GM19438 (cell line): ENCODE data around the gene TSPAN4.
A peak's percentile ranks its signal among the peaks of the same experiment; 100 is the strongest.

Experiments used
- ATAC-seq: cut with Tn5 transposase; IDR thresholded peaks from one replicate; pipeline ENCODE4 v1.9.1; 2021; ENCODE audit warnings: low read depth; ENCODE audit not compliant: unreplicated experiment

Gene TSPAN4

DNA sequence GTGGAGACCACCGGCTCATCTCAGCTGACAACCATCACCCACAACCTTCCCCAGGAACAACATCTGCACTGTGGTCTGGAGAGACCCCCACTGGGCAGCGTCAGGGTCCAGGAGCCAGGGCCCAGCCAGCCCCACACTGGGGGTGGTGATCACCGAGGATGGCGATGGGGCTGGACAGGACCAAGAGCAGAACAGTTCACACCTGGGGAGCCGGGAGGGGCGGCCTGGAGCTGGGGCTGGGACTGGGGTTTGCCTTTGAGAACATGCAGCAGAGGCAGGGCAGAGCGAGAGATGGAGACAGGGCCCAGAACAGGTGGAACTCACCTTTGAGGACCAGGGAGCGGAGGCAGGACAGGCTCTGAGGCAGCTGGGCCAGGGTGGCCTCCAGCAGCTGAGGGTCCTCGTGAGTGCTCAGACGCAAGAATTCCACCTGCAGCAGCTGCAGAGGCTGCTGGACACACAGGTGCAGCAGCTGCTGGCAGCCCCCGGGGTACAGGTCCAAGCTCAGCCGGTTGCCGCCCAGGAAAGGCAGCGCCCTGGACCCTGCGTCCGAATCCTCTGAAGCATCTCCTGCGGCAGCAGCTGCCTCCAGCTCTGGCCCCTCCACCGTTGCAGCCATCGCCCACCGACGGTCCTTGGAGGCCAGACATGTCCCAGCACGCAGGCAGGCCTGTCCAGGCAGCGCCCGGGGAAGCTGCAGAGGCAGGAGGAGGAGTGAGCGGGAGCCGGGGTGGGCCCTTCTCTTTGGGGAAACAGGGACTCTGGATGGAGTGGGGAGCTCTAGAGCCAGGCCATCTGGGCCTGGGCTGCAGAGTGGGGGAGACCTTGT, 38.7 kb upstream of the TSPAN4 start:
- no peak for ATAC-seq

DNA sequence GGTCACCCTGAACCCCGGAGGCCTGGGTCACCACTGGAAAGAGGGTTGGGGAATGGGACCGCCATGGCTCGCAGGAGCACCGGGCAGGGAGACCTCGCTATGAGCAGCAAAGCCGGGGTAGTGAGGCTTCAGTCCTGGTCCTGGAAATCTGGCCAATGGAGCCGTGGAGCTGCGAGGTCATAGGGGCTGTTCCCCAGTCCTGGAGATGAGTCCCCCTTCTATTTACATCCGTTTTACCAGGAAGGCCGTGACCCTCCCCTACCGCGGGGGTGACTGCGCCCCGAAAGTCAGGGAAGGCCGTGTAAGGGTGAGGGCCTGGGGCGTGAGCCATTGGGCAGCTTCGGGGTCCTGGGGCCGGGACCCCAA, 38.1 kb upstream of the TSPAN4 start:
- ATAC-seq: no peak

- ATAC-seq: no peak
Observed at GRCh38 chr11:808427-809286, 34.0 kb upstream of the TSPAN4 start.

- peak; percentile 61 for ATAC-seq
Observed at GRCh38 chr11:809287-810039, 33.2 kb upstream of the TSPAN4 start, which contains the start of gene RPLP2. Gene RPLP2 (plus strand): TSS chr11:809967. CDS start chr11:810235, 268 bp downstream.

DNA sequence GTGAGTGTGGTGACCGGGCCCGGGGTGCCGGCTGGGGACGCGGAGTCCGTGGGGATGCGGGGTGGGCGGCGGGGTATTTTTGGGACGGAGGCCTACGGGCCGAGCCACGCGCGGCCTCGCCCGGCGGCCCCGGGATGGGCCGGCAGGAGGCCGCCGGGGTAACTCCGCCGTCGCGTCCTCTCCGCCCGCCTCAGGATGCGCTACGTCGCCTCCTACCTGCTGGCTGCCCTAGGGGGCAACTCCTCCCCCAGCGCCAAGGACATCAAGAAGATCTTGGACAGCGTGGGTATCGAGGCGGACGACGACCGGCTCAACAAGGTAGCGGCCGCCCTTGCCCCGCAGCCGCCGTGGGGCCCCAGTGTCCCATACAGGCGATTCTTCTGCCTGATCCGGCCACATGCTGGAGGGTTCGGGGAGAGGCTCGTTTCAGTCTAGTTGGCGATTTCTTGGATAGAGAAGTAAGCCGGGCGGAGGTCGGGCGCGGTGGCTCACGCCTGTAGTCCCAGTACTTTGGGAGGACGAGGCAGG, 32.5 kb upstream of the TSPAN4 start:
- ATAC-seq: peak; percentile 6

GRCh38 chr11:811446-812245, 31.0 kb upstream of the TSPAN4 start:
- no peak for ATAC-seq

DNA sequence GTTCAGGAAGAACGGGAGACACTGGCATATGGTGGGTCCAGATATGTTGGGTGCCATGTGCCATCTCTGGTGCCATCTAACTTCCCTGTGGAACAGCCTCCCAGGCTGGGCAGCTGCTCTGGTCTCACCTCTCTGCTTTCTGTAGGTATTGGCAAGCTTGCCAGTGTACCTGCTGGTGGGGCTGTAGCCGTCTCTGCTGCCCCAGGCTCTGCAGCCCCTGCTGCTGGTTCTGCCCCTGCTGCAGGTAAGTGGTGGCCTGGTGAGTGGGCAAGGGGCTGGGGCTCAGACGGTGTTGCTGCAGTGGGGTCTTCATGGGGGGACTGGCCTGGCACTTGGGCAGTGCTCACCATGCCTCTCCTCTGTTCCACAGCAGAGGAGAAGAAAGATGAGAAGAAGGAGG, 30.3 kb upstream of the TSPAN4 start:
- no peak for ATAC-seq

DNA sequence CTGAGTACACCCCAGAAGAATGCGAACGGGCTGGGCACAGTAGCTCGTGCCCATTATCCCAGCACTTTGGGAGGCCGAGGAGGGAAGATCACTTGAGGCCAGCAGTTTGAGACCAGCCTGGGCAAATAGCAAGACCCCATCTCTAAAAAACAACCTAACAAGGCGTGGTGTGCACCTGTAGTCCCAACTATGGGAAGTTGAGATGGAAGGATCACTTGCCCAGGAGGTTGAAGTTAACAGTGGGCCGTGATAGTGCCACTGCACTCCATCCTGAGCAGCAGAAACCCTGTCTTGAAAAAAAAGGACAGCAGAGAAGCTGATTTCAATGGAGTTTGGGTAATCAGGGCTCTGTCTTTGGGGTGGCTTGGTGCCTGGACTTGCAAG, 29.6 kb upstream of the TSPAN4 start:
- ATAC-seq: no peak

- ATAC-seq: no peak
Observed at GRCh38 chr11:813456-814096, 29.1 kb upstream of the TSPAN4 start.

GRCh38 chr11:815675-816432, 26.8 kb upstream of the TSPAN4 start:
- ATAC-seq: no peak

DNA sequence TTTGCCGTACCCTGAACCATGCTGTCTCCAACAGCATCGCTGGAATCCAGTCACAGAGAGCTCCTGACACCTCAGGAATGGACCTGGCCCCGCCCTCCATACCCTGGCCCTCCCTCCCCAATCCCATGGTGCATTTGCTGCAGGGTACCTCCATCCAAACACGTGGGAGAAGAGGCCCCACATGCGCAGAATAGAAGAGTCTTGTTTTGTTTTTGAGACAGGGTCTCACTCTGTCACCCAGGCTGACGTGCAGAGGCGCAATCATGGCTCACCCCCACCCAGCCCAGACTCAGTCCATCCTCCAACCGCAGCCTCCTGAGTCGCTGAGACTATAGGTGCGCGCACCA, 26.2 kb upstream of the TSPAN4 start:
- ATAC-seq: no peak

DNA sequence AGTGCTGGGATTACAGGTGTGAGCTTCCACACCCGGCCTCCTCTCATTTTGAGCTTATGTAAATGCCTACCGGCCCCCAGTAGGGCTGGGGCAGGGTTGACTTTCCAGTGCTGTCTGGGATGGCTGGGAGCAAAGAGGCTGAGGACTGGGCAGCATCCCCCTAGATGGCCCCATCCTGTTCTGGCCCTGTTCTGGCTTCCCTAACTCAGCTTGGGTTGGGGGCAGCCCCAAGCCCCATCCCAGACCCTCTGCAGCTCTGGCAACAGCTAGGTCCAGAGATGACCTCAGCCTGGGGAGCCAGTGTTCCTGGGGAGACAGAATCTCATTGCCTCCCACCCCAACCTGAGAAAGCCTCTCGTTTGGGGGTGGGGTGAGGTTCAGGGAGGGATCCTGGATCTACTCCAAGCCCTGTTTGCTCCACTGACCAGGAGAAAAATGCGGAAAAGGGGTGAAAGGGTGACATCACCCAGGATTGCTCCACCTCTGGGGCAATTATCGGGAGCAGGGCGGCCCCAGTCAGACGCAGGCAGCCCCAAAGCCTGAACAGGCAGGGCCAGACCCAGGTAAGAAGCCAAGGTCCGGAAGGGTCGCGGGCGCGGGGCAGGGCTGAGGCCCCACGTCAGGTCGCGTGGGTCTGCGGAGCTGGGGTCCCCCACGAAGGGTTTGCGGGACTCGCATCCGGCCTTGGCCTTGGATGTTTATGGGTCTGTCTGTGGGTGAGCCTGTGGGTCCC, 24.1 kb upstream of the TSPAN4 start, which contains the start of gene PNPLA2:
Gene PNPLA2, plus strand, starts transcription at position 519 of the 733 bp plus-strand sequence. CDS start 805 bp downstream, outside the sequence.
- ATAC-seq: no peak

GRCh38 chr11:819129-819931, 23.3 kb upstream of the TSPAN4 start:
- ATAC-seq: peak; percentile 55

- peak; percentile 67 for ATAC-seq
Observed at GRCh38 chr11:819943-820649, 22.6 kb upstream of the TSPAN4 start.

- ATAC-seq: no peak
Observed at GRCh38 chr11:820655-821511, 21.8 kb upstream of the TSPAN4 start.
